ENCODE results near the gene CALML6. TPM values are rescaled to one million over a fixed set of nuclear protein-coding genes. Genes with fewer than 3 reads are reported as not detected.
"Not testable (repeated sequence)": the region's sequence is repeated elsewhere in the genome, so short reads cannot be mapped to it uniquely, and the experiment has no call there.

The CALML6 gene
- total RNA-seq, 1 donor = 0.36 TPM

GRCh38 chr1:1929639-1930545 is 14.8 kb downstream of the CALML6 start:
- Histone ChIP-seq H3K9me3 (ENCODE audit: low read depth, low read length) (no peaks in the 10 kb centered on the region), H3K27ac (ENCODE audit: low read depth, low read length) (no peak overlapping the region), H4K20me1 (ENCODE audit: insufficient read depth, low read length) (no peaks in the 10 kb centered on the region), H3K4me3 (ENCODE audit: insufficient read depth, low read length) (no peak overlapping the region), H3K27me3 (ENCODE audit: insufficient read depth, low read length) (no peaks in the 10 kb centered on the region), H3K36me3 (ENCODE audit: insufficient read depth, low read length) (no peaks in the 10 kb centered on the region), H2AFZ (ENCODE audit: low read length) (no peak overlapping the region), H3K79me2 (ENCODE audit: insufficient read depth, low read length) (no peaks in the 10 kb centered on the region), H3K4me2 (ENCODE audit: insufficient read depth, low read length) (no peak overlapping the region), H3K4me1 (ENCODE audit: insufficient read depth, low read length) (no peaks in the 10 kb centered on the region)
- DNase-seq (ENCODE audit: insufficient read length, low spot score, missing footprints) = no peak
- no peak for TF ChIP-seq CTCF (IDR thresholded peaks at IDR 0.05; ENCODE audit: extremely low read depth, low read depth, low read length)

GRCh38 chr1:1934848-1935247 is 19.8 kb downstream of the CALML6 start:
- H3K4me1 ChIP-seq (ENCODE audit: insufficient read depth, low read length); H3K27me3 ChIP-seq (ENCODE audit: insufficient read depth, low read length); H3K79me2 ChIP-seq (ENCODE audit: insufficient read depth, low read length); H3K9me3 ChIP-seq (ENCODE audit: low read depth, low read length); H2AFZ ChIP-seq (ENCODE audit: low read length); H3K4me2 ChIP-seq (ENCODE audit: insufficient read depth, low read length); DNase-seq (ENCODE audit: insufficient read length, low spot score, missing footprints); H3K27ac ChIP-seq (ENCODE audit: low read depth, low read length); H3K36me3 ChIP-seq (ENCODE audit: insufficient read depth, low read length); H3K4me3 ChIP-seq (ENCODE audit: insufficient read depth, low read length); H4K20me1 ChIP-seq (ENCODE audit: insufficient read depth, low read length): not testable (repeated sequence)

GRCh38 chr1:1937061-1937460 is 22.0 kb downstream of the CALML6 start:
- Histone ChIP-seq H3K4me1 (ENCODE audit: insufficient read depth, low read length) (no peaks in the 10 kb centered on the region), H3K79me2 (ENCODE audit: insufficient read depth, low read length) (no peaks in the 10 kb centered on the region), H3K9me3 (ENCODE audit: low read depth, low read length) (no peaks in the 10 kb centered on the region), H3K36me3 (ENCODE audit: insufficient read depth, low read length) (no peaks in the 10 kb centered on the region), H3K4me3 (ENCODE audit: insufficient read depth, low read length) (no peak overlapping the region), H3K27ac (ENCODE audit: low read depth, low read length) (no peak overlapping the region), H2AFZ (ENCODE audit: low read length) (no peak overlapping the region), H4K20me1 (ENCODE audit: insufficient read depth, low read length) (no peaks in the 10 kb centered on the region), H3K27me3 (ENCODE audit: insufficient read depth, low read length) (peaks cover 3% of the 10 kb centered on the region), H3K4me2 (ENCODE audit: insufficient read depth, low read length) (no peak overlapping the region)
- TF ChIP-seq CTCF (IDR thresholded peaks at IDR 0.05; ENCODE audit: extremely low read depth, low read depth, low read length) = no peak
- DNase-seq (ENCODE audit: insufficient read length, low spot score, missing footprints) = no peak

- peaks cover 3% of the 10 kb centered on the region for H3K27me3 ChIP-seq (ENCODE audit: insufficient read depth, low read length)
- no peak overlapping the region for H3K27ac ChIP-seq (ENCODE audit: low read depth, low read length)
- H4K20me1 ChIP-seq (ENCODE audit: insufficient read depth, low read length) = no peaks in the 10 kb centered on the region
- H3K36me3 ChIP-seq (ENCODE audit: insufficient read depth, low read length) = no peaks in the 10 kb centered on the region
- no peaks in the 10 kb centered on the region for H3K9me3 ChIP-seq (ENCODE audit: low read depth, low read length)
- no peaks in the 10 kb centered on the region for H3K4me1 ChIP-seq (ENCODE audit: insufficient read depth, low read length)
- no peak overlapping the region for H2AFZ ChIP-seq (ENCODE audit: low read length)
- no peaks in the 10 kb centered on the region for H3K79me2 ChIP-seq (ENCODE audit: insufficient read depth, low read length)
- no peak overlapping the region for H3K4me2 ChIP-seq (ENCODE audit: insufficient read depth, low read length)
- no peak overlapping the region for H3K4me3 ChIP-seq (ENCODE audit: insufficient read depth, low read length)
- DNase-seq (ENCODE audit: insufficient read length, low spot score, missing footprints) = no peak
- TF ChIP-seq CTCF (IDR thresholded peaks at IDR 0.05; ENCODE audit: extremely low read depth, low read depth, low read length) = no peak
These were observed 22.7 kb downstream of the CALML6 start for GRCh38 chr1:1937549-1938275.
